Stimulated activated CD8-positive, alpha-beta memory T cell treated with anti-CD3 and anti-CD28 coated beads, Interleukin-7, amount 100 ng/mL, for 24 hours (primary cell): Measurements from ENCODE around the gene UMOD.

Source experiments
- DNase-seq: peaks from one replicate; pipeline ENCODE4 v3.0.0-alpha.2; 2020; ENCODE audit warnings: low read depth

Gene UMOD

GRCh38 chr16:20300312-20301097, 52.0 kb downstream of the UMOD start:
- no peak for DNase-seq

- no peak for DNase-seq
Measured at GRCh38 chr16:20298452-20298851, 54.1 kb downstream of the UMOD start.

DNA sequence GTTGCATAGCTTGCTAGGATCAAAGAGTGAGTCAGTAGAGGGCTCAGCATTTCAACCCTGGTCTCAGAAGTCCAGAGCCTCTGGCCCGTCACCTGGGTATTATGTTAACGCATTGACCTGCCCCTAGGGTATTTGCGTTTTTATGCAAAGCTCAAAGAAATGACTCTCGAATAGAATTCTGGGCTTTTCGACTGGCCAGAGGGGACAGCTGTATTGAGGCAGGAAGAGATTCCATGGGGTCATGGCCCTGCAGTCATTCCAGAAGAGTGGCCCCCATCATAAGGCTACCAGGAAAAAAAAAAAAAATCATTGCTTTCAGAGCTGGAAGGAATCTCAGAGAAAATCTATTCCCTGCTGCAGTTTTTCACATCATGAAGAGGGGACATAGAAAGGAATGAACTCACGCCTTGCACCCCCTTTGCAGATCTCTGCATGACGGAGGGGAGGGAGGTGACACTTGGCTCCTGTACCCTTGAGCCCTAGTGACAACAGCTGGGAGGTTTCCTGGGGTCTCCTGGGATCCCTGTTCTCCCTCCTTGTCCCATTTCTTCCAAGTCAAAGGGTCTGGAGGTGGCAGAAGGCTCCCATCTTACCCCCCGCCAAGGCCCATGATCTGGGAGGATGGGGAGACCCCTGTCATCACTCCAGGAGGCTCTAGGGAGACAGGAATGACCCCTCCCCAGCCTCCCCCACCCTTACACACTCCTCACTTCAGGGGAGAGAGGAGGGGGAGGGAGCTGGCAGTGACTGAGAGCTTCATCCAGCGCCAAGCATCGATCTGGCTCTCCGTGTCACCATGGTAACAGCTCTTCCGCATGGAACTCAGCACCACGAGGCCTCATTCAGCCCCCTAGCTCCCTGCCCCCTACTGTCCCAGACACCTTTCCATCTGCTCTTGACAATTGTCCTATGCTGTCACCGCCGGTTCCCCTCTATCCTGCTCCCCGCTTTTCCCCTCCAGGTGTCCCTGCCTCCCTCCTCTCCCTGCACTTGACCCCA, 61.0 kb downstream of the UMOD start:
- DNase-seq = no peak

- DNase-seq = no peak
Measured at GRCh38 chr16:20289571-20289970, 62.9 kb downstream of the UMOD start.

DNA sequence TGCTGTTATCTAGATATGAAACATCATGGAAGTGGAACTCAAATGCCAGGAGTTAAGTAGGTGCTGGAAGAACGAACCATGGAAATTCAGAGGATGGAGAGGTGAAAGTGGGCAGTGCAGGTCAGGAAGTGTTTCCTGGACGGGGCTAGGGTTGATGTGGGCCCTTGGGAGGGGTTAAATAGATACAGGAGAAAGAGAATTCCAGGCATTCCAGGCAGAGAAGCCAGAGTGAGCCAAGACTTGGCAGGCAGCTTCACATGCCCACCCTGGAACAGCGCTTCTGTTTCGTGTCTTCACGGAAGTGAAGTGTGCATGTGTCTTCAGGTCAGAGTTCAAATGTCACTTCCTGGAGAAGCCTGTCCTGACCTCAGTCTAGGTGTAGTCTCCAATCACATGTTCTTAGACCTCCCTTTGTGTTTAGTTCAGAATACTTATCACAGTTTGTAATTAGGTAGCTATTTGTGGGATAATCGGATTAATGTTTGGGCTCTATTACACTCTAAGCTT, 66.5 kb downstream of the UMOD start:
- DNase-seq = no peak
